ENCODE measurements around the gene CLCA4.

Gene CLCA4

GRCh38 chr1:86516335-86516734, 30.5 kb upstream of the CLCA4 start:
- TF ChIP-seq, protein P1, sequence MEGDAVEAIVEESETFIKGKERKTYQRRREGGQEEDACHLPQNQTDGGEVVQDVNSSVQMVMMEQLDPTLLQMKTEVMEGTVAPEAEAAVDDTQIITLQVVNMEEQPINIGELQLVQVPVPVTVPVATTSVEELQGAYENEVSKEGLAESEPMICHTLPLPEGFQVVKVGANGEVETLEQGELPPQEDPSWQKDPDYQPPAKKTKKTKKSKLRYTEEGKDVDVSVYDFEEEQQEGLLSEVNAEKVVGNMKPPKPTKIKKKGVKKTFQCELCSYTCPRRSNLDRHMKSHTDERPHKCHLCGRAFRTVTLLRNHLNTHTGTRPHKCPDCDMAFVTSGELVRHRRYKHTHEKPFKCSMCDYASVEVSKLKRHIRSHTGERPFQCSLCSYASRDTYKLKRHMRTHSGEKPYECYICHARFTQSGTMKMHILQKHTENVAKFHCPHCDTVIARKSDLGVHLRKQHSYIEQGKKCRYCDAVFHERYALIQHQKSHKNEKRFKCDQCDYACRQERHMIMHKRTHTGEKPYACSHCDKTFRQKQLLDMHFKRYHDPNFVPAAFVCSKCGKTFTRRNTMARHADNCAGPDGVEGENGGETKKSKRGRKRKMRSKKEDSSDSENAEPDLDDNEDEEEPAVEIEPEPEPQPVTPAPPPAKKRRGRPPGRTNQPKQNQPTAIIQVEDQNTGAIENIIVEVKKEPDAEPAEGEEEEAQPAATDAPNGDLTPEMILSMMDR (IDR thresholded peaks at IDR 0.05) = no peak

DNA sequence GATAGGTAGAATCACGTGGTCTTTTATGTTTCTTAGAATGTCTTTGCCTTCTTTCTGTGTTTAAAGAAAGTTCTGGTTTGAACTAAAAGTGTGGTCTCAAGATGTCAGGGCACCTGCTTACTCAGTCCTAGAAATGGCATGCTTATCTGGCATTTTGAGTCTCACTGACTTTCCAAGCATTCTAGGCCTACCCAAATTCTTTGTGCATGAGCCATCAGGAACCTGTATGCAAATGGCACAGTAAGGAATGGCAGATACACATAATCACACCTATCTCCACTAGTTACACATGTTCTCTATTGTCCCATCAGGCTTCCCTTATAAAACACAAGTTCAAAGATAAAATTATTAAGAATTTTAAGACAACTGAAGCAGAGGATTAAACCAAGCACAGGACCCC, 29.5 kb upstream of the CLCA4 start:
- TF ChIP-seq, protein P1 (IDR thresholded peaks at IDR 0.05) = no peak

DNA sequence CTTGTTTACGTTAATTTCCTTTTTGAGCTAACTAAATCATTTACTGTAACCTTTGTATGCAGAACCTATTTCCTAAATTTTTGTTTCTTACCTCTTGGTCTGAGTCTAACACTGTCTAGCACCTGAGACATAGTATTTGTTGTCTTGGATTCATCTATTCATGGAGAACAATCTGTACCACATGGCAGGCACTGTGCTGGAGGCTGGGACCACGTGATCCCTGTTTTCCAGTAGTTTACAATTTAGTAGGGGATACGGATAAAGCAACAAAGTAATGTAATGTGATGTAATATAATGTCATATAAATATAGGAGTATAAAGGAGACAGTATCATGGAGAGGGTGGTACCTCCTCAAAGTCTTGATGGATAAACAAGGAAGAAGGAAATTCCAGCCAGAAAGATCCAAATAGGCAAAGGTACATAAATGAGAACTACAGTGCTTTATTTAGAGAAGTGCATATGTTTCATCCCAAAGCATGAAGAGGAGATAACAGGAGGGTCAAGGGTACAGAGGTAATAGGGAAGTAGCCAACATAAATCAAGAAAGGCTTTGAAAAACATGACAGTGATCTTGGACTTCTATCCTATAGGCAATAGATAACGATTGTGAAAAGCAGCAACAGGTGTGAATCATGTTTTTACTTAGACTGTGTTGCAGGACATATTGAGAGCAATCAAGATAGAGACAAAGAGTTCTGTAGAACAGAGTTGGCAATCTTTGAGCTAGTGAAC, 25.9 kb upstream of the CLCA4 start:
- TF ChIP-seq, protein P1 (IDR thresholded peaks at IDR 0.05) = no peak

GRCh38 chr1:86521522-86521891, 25.4 kb upstream of the CLCA4 start:
- TF ChIP-seq, protein P1 (IDR thresholded peaks at IDR 0.05) = no peak

DNA sequence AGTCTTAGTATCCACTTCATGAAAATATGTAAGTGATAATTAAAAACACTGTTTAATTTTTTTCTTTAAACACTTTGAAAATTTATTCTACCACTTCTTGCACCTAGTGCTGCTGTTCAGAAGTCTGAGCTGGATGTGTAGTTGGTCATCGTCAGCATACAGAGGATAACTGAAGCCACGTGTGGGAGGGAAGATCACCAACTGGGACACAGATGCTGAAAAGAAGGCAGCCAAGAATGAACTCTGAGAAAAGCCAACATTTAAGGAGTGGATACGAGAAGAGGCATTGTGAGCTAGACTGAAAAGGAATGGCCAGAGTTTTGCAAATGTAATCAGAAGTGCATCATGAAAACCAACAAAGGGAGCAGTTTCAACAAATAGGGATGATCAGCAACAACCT, 24.6 kb upstream of the CLCA4 start:
- TF ChIP-seq, protein P1 (IDR thresholded peaks at IDR 0.05) = no peak

DNA sequence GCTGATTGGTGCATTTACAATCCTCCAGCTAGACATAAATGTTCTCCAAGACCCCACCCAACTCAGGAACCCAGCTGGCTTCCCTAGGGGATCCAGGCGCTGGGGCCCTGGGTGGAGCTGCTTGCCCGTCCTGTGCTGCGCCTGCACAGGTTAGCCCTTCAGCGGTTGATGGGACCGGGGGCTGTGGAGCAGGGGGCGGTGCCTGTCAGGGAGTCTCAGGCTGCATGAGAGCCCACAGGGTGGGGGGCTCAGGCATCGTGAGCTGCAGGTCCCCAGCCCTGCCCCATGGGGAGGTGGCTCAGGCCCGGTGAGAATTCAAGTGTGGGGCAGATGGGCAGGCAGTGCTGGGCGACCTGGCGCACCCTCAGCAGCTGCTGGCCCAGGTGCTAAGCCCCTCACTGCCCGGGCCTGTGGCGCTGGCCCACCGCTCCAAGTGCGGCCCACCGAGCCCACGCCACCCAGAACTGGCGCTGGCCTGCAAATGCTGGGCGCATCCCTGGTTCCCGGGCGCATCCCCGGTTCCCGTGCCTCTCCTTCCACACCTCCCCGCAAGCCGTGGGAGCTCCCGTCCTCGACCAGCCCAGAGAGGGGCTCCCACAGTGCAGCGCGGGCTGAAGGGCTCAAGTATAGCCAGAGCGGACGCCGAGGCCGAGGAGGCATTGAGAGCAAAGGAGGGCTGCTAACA, 23.1 kb upstream of the CLCA4 start:
- TF ChIP-seq, protein P1 (IDR thresholded peaks at IDR 0.05) = no peak

DNA sequence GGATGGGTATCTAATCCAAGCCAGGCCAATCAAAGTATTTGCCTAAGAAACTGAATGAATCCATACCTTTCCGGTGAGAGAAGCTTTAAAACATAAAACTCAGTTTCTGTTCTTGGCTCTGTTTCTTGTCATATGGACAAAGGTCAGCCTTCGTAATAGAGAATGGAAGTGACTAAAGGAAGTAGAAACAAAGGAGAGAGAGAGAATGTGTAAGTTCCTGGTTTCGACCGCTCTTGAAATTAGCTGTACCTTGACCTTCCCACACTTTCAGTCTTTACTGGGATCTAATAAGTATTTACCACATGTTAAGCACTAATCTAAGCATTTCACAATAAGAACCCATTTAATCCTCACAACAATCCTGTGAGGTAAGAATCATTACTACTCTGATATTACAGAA, 19.6 kb upstream of the CLCA4 start:
- TF ChIP-seq, protein P1 (IDR thresholded peaks at IDR 0.05) = no peak
